CD14-positive monocyte (primary cell): Measurements from ENCODE around the gene SAMD11. TPM values are rescaled to one million over a fixed set of nuclear protein-coding genes. Genes with fewer than 3 reads are reported as not detected.
A peak's percentile ranks its signal among the peaks of the same experiment; 100 is the strongest.

Experiments used
- DNase-seq, 3 donors: peaks; one replicate each; pipeline ENCODE4 v3.0.0-alpha.2; 2011 to 2022
- H2AFZ ChIP-seq: 2 replicates; pipeline ENCODE4 v1.6.0; 2012; ENCODE audit warnings: mild to moderate bottlenecking, low read depth, low read length, inconsistent platforms; ENCODE audit not compliant: insufficient read depth, poor library complexity, severe bottlenecking
- H3K27ac ChIP-seq, 2 donors: 1 replicate in 1 of 2; 2 replicates in 1 of 2; pipeline ENCODE4 v1.5.1; 2012 to 2013; ENCODE audit warnings: low read length in 2 of 2, control low read depth in 1 of 2, inconsistent platforms in 1 of 2, low read depth in 1 of 2, mild to moderate bottlenecking in 1 of 2
- H3K27me3 ChIP-seq, 2 donors: one replicate each; pipeline versions ENCODE4 v1.6.0 to v1.6.1; 2011 to 2013; ENCODE audit warnings: low read length in 2 of 2; ENCODE audit not compliant: control insufficient read depth in 2 of 2, insufficient read depth in 2 of 2
- H3K36me3 ChIP-seq, 2 donors: replicated peaks in 1 of 2; 1 replicate in 1 of 2; 2 replicates in 1 of 2; pipeline versions ENCODE4 v1.5.1 to v1.6.1; 2012 to 2013; ENCODE audit warnings: low read length in 2 of 2, control low read depth in 1 of 2, inconsistent platforms in 1 of 2, mild to moderate bottlenecking in 1 of 2; ENCODE audit not compliant: insufficient read depth in 2 of 2, control insufficient read depth in 1 of 2
- H3K4me1 ChIP-seq, 2 donors: 1 replicate in 1 of 2; 2 replicates in 1 of 2; pipeline versions ENCODE4 v1.5.1 to v1.6.1; 2012 to 2013; ENCODE audit warnings: low read length in 2 of 2, control low read depth in 1 of 2, inconsistent platforms in 1 of 2, mild to moderate bottlenecking in 1 of 2, moderate library complexity in 1 of 2; ENCODE audit not compliant: insufficient read depth in 2 of 2, control insufficient read depth in 1 of 2
- H3K4me2 ChIP-seq: replicated peaks from 2 replicates; pipeline ENCODE3; 2012; ENCODE audit warnings: low read length, moderate library complexity, mild to moderate bottlenecking; ENCODE audit not compliant: poor library complexity, severe bottlenecking; ENCODE audit errors: extremely low read depth
- H3K4me3 ChIP-seq, 3 experiments: fragments of 200-600 bp in 1 of 3; sonication (generic) in 1 of 3; replicated peaks in 1 of 3; 1 replicate in 2 of 3; 2 replicates in 1 of 3; pipeline ENCODE4 v1.5.1; 2011 to 2013; ENCODE audit warnings: low read length in 3 of 3, mild to moderate bottlenecking in 3 of 3, control low read depth in 2 of 3, low read depth in 2 of 3, inconsistent platforms in 1 of 3, moderate library complexity in 1 of 3
- H3K79me2 ChIP-seq: 2 replicates; pipeline ENCODE4 v1.6.0; 2012; ENCODE audit warnings: mild to moderate bottlenecking, control low read depth, inconsistent platforms, low read length, moderate library complexity; ENCODE audit not compliant: insufficient read depth
- H3K9ac ChIP-seq: 2 replicates; pipeline ENCODE4 v1.6.0; 2017; ENCODE audit warnings: low read length, mild to moderate bottlenecking; ENCODE audit not compliant: insufficient read depth, poor library complexity, severe bottlenecking
- H3K9me3 ChIP-seq, 2 donors: replicated peaks in 1 of 2; 1 replicate in 1 of 2; 2 replicates in 1 of 2; pipeline versions ENCODE4 v1.5.1 to v1.6.1; 2012 to 2013; ENCODE audit warnings: low read length in 2 of 2, control low read depth in 1 of 2; ENCODE audit not compliant: control insufficient read depth in 1 of 2, insufficient read depth in 1 of 2
- H4K20me1 ChIP-seq: 2 replicates; pipeline ENCODE4 v1.6.0; 2012; ENCODE audit warnings: mild to moderate bottlenecking, low read length, control low read depth, moderate library complexity; ENCODE audit not compliant: insufficient read depth
- H3K27ac Mint-ChIP-seq, 7 donors: one replicate each; pipeline ENCODE4 v1.8.0; 2020; ENCODE audit warnings: mild to moderate bottlenecking in 7 of 7, mixed read lengths in 7 of 7, moderate library complexity in 6 of 7, inconsistent platforms in 2 of 7
- H3K27me3 Mint-ChIP-seq, 3 donors: one replicate each; pipeline ENCODE4 v1.8.0; 2021 to 2022; ENCODE audit warnings: low read depth in 3 of 3, mild to moderate bottlenecking in 3 of 3, mixed read lengths in 3 of 3, moderate library complexity in 3 of 3, inconsistent platforms in 1 of 3
- H3K36me3 Mint-ChIP-seq, 2 donors: one replicate each; pipeline ENCODE4 v1.8.0; 2020; ENCODE audit warnings: mixed read lengths in 2 of 2, inconsistent platforms in 1 of 2, mild to moderate bottlenecking in 1 of 2
- H3K4me1 Mint-ChIP-seq: one replicate; pipeline ENCODE4 v1.8.0; 2020; ENCODE audit warnings: mild to moderate bottlenecking, mixed read lengths
- H3K4me3 Mint-ChIP-seq, 2 donors: one replicate each; pipeline ENCODE4 v1.8.0; 2020; ENCODE audit warnings: mild to moderate bottlenecking in 2 of 2, mixed read lengths in 2 of 2, moderate library complexity in 1 of 2
- H3K9me3 Mint-ChIP-seq, 7 donors: one replicate each; pipeline ENCODE4 v1.8.0; 2020 to 2022; ENCODE audit warnings: mixed read lengths in 7 of 7, mild to moderate bottlenecking in 6 of 7, moderate library complexity in 6 of 7, inconsistent platforms in 2 of 7
- CTCF ChIP-seq: fragments of 200-600 bp; IDR thresholded peaks from one replicate; pipeline ENCODE4 v1.8.0; 2022; ENCODE audit warnings: antibody characterized with exemption, mild to moderate bottlenecking
- WGBS: methylation state at CpG from one replicate; pipeline ENCODE4 v1.1.5; 2013; ENCODE audit warnings: missing lambda C conversion rate; ENCODE audit not compliant: insufficient coverage; 5-methylcytosine and 5-hydroxymethylcytosine counted together
- intact Hi-C, 2 donors: fragments of 100-400 bp; cut with micrococcal nuclease; formaldehyde crosslinking; loops; one replicate each; pipeline versions ENCODE4 v1.15.0 to v1.15.1; 2023
- polyA plus RNA-seq, 3 donors: library from polyadenylated mRNA; depleted of rRNA in 1 of 3; unstranded in 2 of 3; stranded (reverse) in 1 of 3; fragments of 300-500 nt in 2 of 3; fragments of >200 nt in 1 of 3; fragmentation: Illumina TruSeq in 2 of 3; gene quantifications; 1 replicate in 2 of 3; 2 replicates in 1 of 3; pipeline ENCODE4 v1.2.3, GENCODE V29; 2012 to 2021

SAMD11 gene
- polyA plus RNA-seq, 3 donors = not detected

DNA sequence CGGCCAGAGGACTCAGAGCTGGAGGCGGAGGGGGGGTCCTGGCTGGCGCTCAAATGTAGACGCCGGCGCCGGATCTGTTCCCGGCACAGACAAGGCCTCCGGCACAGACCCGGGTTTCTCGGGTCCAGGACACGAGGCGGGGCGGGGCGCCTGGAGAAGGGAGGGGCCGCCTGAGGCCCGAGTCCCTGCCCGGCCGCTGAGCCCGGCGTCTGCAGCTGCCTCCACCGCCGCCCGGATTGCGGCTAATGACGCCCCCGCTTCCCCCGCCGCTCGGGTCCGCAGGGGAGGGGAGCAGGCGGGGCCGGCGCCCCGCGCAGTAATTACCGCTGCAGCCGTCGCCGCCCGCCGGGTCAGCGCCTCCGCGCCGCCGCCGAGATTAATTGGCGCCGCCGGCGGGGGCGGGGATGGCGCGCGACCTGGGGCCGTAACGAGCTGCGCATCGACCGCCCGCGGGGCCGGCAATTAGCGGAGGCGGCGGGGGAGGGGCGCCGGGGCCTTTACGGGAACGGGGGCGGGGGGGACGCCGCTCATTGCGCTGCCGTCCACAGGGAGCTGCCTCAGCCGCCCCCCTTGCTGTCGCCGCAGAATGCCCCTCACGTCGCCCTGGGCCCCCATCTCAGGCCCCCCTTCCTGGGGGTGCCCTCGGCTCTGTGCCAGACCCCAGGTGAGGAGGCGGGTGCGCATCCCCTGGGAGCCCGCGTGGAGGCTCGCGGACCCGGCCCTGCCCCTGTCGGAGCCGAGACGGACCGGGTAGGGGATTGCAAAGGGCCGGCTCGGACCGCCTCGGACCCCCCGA lies 18.1 kb downstream of the SAMD11 start:
- Mint-ChIP-seq H3K36me3 (peaks cover 25 to 33% of the 10 kb centered on the region in 2 donors), H3K9me3 (peaks cover 0 to 17% (median 3%) of the 10 kb centered on the region in 7 donors), H3K27ac (no peak overlapping the region), H3K27me3 (peaks cover 41 to 70% (median 57%) of the 10 kb centered on the region in 3 donors), H3K4me1 (peaks cover 7% of the 10 kb centered on the region), H3K4me3 (peak overlapping the region; percentile 39 to 85)
- Histone ChIP-seq H2AFZ (no peak overlapping the region), H3K79me2 (no peaks in the 10 kb centered on the region), H3K27ac (no peak overlapping the region), H3K36me3 (peaks cover 22 to 24% of the 10 kb centered on the region in 2 donors), H3K4me3 (no peak overlapping the region), H3K4me1 (peaks cover 4 to 30% of the 10 kb centered on the region in 2 donors), H4K20me1 (peaks cover 9% of the 10 kb centered on the region), H3K9me3 (peaks cover 0 to 9% of the 10 kb centered on the region in 2 donors), H3K9ac (no peak overlapping the region), H3K27me3 (peaks cover 23 to 53% of the 10 kb centered on the region in 2 donors), H3K4me2 (peak overlapping the region; percentile 42)
- intact Hi-C loops = loop anchor here in 1 of 2 donors (5.0 kb wide), 1 partner anchor 49 kb away; no protein-coding TSS in a partner anchor
- under 1% methylated on average over 98 of the region's 98 CpGs for WGBS
- no peak for DNase-seq
- TF ChIP-seq CTCF = no peak

DNA sequence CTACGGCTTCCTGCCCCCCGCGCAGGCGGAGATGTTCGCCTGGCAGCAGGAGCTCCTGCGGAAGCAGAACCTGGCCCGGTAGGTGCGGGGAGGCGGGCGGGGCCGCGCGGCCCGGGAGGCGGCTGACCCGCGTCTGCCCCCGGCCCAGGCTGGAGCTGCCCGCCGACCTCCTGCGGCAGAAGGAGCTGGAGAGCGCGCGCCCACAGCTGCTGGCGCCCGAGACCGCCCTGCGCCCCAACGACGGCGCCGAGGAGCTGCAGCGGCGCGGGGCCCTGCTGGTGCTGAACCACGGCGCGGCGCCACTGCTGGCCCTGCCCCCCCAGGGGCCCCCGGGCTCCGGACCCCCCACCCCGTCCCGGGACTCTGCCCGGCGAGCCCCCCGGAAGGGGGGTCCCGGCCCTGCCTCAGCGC lies 18.7 kb downstream of the SAMD11 start:
- Histone ChIP-seq H3K36me3 (peaks cover 28 to 30% of the 10 kb centered on the region in 2 donors), H3K9ac (no peak overlapping the region), H3K27me3 (peaks cover 23 to 50% of the 10 kb centered on the region in 2 donors), H2AFZ (no peak overlapping the region), H3K27ac (no peak overlapping the region), H3K79me2 (no peaks in the 10 kb centered on the region), H3K9me3 (peaks cover 0 to 9% of the 10 kb centered on the region in 2 donors), H3K4me1 (peaks cover 4 to 30% of the 10 kb centered on the region in 2 donors), H3K4me3 (no peak overlapping the region), H4K20me1 (peaks cover 13% of the 10 kb centered on the region), H3K4me2 (peak overlapping the region; percentile 42)
- no peak overlapping the region for H3K4me3 Mint-ChIP-seq
- H3K27me3 Mint-ChIP-seq = peaks cover 41 to 66% (median 54%) of the 10 kb centered on the region in 3 donors
- peaks cover 0 to 17% (median 3%) of the 10 kb centered on the region in 7 donors for H3K9me3 Mint-ChIP-seq
- no peak for TF ChIP-seq CTCF
- intact Hi-C loops = loop anchor here in 1 of 2 donors (5.0 kb wide), 1 partner anchor 50 kb away; no protein-coding TSS in a partner anchor
- WGBS = under 1% methylated on average over 39 of the region's 48 CpGs
- H3K4me1 Mint-ChIP-seq = peaks cover 7% of the 10 kb centered on the region
- no peak for DNase-seq
- H3K27ac Mint-ChIP-seq = no peak overlapping the region
- H3K36me3 Mint-ChIP-seq = peaks cover 31 to 40% of the 10 kb centered on the region in 2 donors
